GM23338 (cell line): ENCODE measurements around the gene KCNN3. TPM values are rescaled to one million over a fixed set of nuclear protein-coding genes. Genes with fewer than 3 reads are reported as not detected.

Experiments
- ATAC-seq: fragments of 200-7000 bp; cut with Tn5 transposase; 3 replicates; pipeline ENCODE4 v1.9.1; 2020
- DNase-seq: peaks from one replicate; pipeline ENCODE4 v3.0.0-alpha.2; 2015; ENCODE audit warnings: low spot score
- H2AFZ ChIP-seq: fragments of 200-600 bp; sonication (generic); 2 replicates; pipeline ENCODE4 v1.8.0; 2016; ENCODE audit warnings: antibody characterized with exemption, mild to moderate bottlenecking, moderate library complexity
- H3F3A ChIP-seq: fragments of 200-600 bp; sonication (generic); replicated peaks from 2 replicates; pipeline ENCODE4 v1.8.0; 2017; ENCODE audit warnings: antibody characterized with exemption, mixed run types, low read depth
- H3K27ac ChIP-seq: fragments of 200-600 bp; sonication (generic); 2 replicates; pipeline ENCODE4 v1.6.1; 2016; ENCODE audit warnings: low read depth
- H3K27me3 ChIP-seq: fragments of 200-600 bp; sonication (generic); 2 replicates; pipeline ENCODE4 v1.8.0; 2016; ENCODE audit warnings: mild to moderate bottlenecking, mixed run types, moderate library complexity; ENCODE audit not compliant: insufficient read depth
- H3K36me3 ChIP-seq: fragments of 200-600 bp; sonication (generic); 2 replicates; pipeline ENCODE4 v1.8.0; 2016; ENCODE audit warnings: mild to moderate bottlenecking; ENCODE audit not compliant: insufficient read depth
- H3K4me1 ChIP-seq: fragments of 200-600 bp; sonication (generic); 2 replicates; pipeline ENCODE4 v1.8.0; 2016; ENCODE audit warnings: mild to moderate bottlenecking, moderate library complexity; ENCODE audit not compliant: insufficient read depth
- H3K4me2 ChIP-seq: fragments of 200-600 bp; sonication (generic); 2 replicates; pipeline ENCODE4 v1.7.1; 2017; ENCODE audit warnings: mixed run types
- H3K4me3 ChIP-seq: fragments of 200-600 bp; sonication (generic); 2 replicates; pipeline ENCODE4 v1.6.1; 2016; ENCODE audit warnings: mixed run types
- H3K79me2 ChIP-seq: fragments of 200-600 bp; sonication (generic); replicated peaks from 2 replicates; pipeline ENCODE4 v1.8.0; 2017; ENCODE audit warnings: mild to moderate bottlenecking; ENCODE audit not compliant: insufficient read depth
- H3K9me2 ChIP-seq: fragments of 200-600 bp; sonication (generic); 2 replicates; pipeline ENCODE4 v1.8.0; 2017; ENCODE audit not compliant: insufficient read depth
- H4K20me1 ChIP-seq: fragments of 200-600 bp; sonication (generic); replicated peaks from 2 replicates; pipeline ENCODE4 v1.8.0; 2017; ENCODE audit warnings: mild to moderate bottlenecking; ENCODE audit not compliant: insufficient read depth
- H3K27ac Mint-ChIP-seq: 2 replicates; pipeline ENCODE4 v1.8.0; 2020; ENCODE audit warnings: inconsistent platforms, mild to moderate bottlenecking, moderate library complexity, mixed read lengths
- H3K27me3 Mint-ChIP-seq: 3 replicates; pipeline ENCODE4 v1.8.0; 2022; ENCODE audit warnings: low read depth, mild to moderate bottlenecking, moderate library complexity, mixed read lengths, inconsistent platforms; ENCODE audit not compliant: insufficient read depth, poor library complexity
- H3K36me3 Mint-ChIP-seq: 3 replicates; pipeline ENCODE4 v1.8.0; 2021; ENCODE audit warnings: low read depth, mild to moderate bottlenecking, inconsistent platforms, moderate library complexity, mixed read lengths
- H3K4me1 Mint-ChIP-seq: 3 replicates; pipeline ENCODE4 v1.8.0; 2020; ENCODE audit warnings: mild to moderate bottlenecking, inconsistent platforms, mixed read lengths
- H3K4me3 Mint-ChIP-seq: 3 replicates; pipeline ENCODE4 v1.8.0; 2021; ENCODE audit warnings: moderate library complexity, mild to moderate bottlenecking, inconsistent platforms, mixed read lengths
- H3K9me3 Mint-ChIP-seq: 3 replicates; pipeline ENCODE4 v1.8.0; 2020; ENCODE audit warnings: moderate library complexity, mild to moderate bottlenecking, inconsistent platforms, mixed read lengths
- CREB1 ChIP-seq: fragments of 250-450 bp; sonication (Bioruptor Pico); IDR thresholded peaks from 2 replicates; pipeline ENCODE4 v1.5.0; 2020; ENCODE audit warnings: low read depth, mild to moderate bottlenecking, moderate library complexity
- CTCF ChIP-seq, 2 experiments: fragments of 200-600 bp in 1 of 2; sonication (generic) in 1 of 2; conservative IDR thresholded peaks; 2 replicates each; pipeline versions ENCODE4 v1.5.1 to v1.6.1; 2016 to 2017; ENCODE audit warnings: antibody characterized with exemption in 2 of 2, low read depth in 2 of 2, mild to moderate bottlenecking in 2 of 2, moderate library complexity in 1 of 2
- ETS1 ChIP-seq: IDR thresholded peaks from 2 replicates; pipeline ENCODE4 v1.6.1; 2016; ENCODE audit warnings: antibody characterized with exemption
- EZH2 ChIP-seq: fragments of 200-600 bp; sonication (generic); IDR thresholded peaks from one replicate; pipeline ENCODE4 v1.8.0; 2017; ENCODE audit warnings: antibody characterized with exemption, mild to moderate bottlenecking, low read depth; ENCODE audit not compliant: unreplicated experiment
- EZH2phosphoT487 ChIP-seq: fragments of 200-600 bp; sonication (generic); IDR thresholded peaks from one replicate; pipeline ENCODE4 v1.8.1; 2018; ENCODE audit warnings: antibody characterized with exemption; ENCODE audit not compliant: unreplicated experiment
- JUNB ChIP-seq: IDR thresholded peaks from one replicate; pipeline ENCODE4 v1.6.1; 2016; ENCODE audit warnings: antibody characterized with exemption; ENCODE audit not compliant: unreplicated experiment
- NANOG ChIP-seq: IDR thresholded peaks from 2 replicates; pipeline ENCODE4 v1.6.1; 2016; ENCODE audit warnings: antibody characterized with exemption, borderline replicate concordance
- POLR2AphosphoS5 ChIP-seq: IDR thresholded peaks from 2 replicates; pipeline ENCODE4 v1.6.1; 2016; ENCODE audit warnings: antibody characterized with exemption, low read depth
- STAT1 ChIP-seq: IDR thresholded peaks from one replicate; pipeline ENCODE4 v1.6.1; 2016; ENCODE audit warnings: antibody characterized with exemption; ENCODE audit not compliant: unreplicated experiment
- ZNF114 ChIP-seq: fragments of 250-450 bp; sonication (Bioruptor Pico); IDR thresholded peaks from 2 replicates; pipeline ENCODE4 v1.5.0; 2020; ENCODE audit warnings: mild to moderate bottlenecking, moderate library complexity
- ZNF331 ChIP-seq: fragments of 250-450 bp; sonication (Bioruptor Pico); IDR thresholded peaks from 2 replicates; pipeline ENCODE4 v1.5.0; 2020; ENCODE audit warnings: low read depth, mild to moderate bottlenecking, moderate library complexity
- polyA plus RNA-seq: library from polyadenylated mRNA; unstranded; fragments of >200 nt; fragmentation: Nextera tagmentation; extraction: Ambion mirVana; gene quantifications from 2 replicates; pipeline ENCODE4 v1.2.1, GENCODE V29; 2016
- total RNA-seq: library from RNA; depleted of rRNA; stranded (reverse); fragments of >200 nt; shearing (Covaris generic); gene quantifications from 2 replicates; pipeline ENCODE4 v1.2.3, GENCODE V29; 2014
- TF ChIP-seq, protein P1 (sequence below): IDR thresholded peaks from one replicate; pipeline ENCODE4 v1.6.1; 2018; ENCODE audit warnings: antibody characterized with exemption; ENCODE audit not compliant: unreplicated experiment

Gene KCNN3
- total and polyA plus RNA-seq, 2 experiments from 2014 or later: 1.9 to 3.0 TPM

DNA sequence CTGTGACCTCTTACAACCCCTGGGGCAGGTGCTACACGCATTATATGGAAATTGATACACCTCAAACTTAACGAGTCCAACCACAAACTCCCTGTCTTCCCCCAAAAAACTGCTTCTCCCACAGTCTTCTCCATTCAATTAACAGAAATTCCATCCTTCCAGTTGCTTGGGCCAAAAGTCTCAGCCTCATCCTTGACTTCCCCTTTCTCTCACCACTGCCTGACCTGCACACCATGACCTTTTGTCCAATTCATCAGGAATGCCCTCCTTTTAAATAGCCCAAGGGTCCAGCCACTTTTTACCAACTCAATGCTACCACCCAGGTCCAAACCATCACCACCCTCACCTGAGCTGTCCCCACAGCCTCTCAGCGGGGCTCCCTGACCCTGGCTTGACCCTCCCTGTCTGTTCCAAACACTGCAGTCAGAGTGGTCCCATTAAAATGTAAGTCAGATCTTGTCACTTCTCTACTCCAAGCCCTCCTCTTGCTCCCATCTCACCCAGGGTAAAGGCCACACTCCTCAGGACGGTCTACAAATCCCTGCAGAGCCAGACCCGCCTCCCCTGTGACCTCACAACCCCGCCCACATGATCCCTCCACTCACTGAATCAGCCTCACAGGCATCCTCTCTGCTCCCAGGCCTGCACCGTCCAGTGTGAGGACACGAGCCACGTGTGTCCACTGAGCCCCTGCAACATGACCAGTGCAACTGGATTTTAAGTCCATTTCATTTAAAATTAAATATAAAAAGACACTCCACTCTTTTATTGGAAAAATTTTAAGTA is 18.5 kb downstream of the KCNN3 start (continued):
- TF ChIP-seq CTCF (conservative IDR thresholded peaks at IDR 0.05; ENCODE audit: low read depth in 2 of 2): no peak
- TF ChIP-seq JUNB: no peak

GRCh38 chr1:154849645-154850131 is 20.4 kb downstream of the KCNN3 start:
- Mint-ChIP-seq H3K27me3 (peaks cover 9% of the 10 kb centered on the region), H3K27ac (no peak overlapping the region)
- no peak; the same call in 1 of the 3 replicates for ATAC-seq

DNA sequence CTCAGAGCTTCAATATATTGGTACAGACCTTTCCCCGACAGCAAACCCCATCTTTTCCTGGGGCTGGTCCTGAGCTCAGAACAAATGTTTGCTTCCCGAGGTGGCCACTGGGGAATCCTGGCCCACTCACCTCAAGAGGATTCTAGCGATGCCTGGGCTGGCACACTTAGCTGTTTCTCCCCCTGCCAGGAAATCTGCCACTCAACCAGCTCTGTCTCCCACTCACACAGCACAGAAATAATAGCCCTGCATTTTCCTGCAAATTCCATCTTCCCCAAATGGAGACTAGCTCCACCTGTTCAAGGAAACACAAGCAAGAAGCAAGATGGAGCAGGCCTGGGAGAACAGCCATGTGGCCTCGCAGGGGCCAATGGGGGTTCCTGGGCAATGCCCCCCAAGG is 21.1 kb downstream of the KCNN3 start:
- no peak overlapping the region for H3K4me2 ChIP-seq
- no peaks in the 10 kb centered on the region for H3F3A ChIP-seq
- H3K27ac ChIP-seq: no peak overlapping the region
- no peak overlapping the region; the same call in 2 of the 3 replicates for H3K4me3 Mint-ChIP-seq
- H3K4me1 Mint-ChIP-seq: peaks cover 27% of the 10 kb centered on the region
- no peak overlapping the region for H3K27ac Mint-ChIP-seq
- H2AFZ ChIP-seq: no peak overlapping the region
- H3K36me3 ChIP-seq: no peaks in the 10 kb centered on the region
- no peak for DNase-seq
- H3K79me2 ChIP-seq: no peaks in the 10 kb centered on the region
- no peaks in the 10 kb centered on the region for H3K9me3 Mint-ChIP-seq
- H4K20me1 ChIP-seq: no peaks in the 10 kb centered on the region
- H3K9me2 ChIP-seq: no peaks in the 10 kb centered on the region
- no peak overlapping the region for H3K4me3 ChIP-seq
- no peaks in the 10 kb centered on the region for H3K27me3 ChIP-seq
- peaks cover 9% of the 10 kb centered on the region for H3K27me3 Mint-ChIP-seq
- no peaks in the 10 kb centered on the region for H3K4me1 ChIP-seq
- no peak for ATAC-seq
- H3K36me3 Mint-ChIP-seq: no peaks in the 10 kb centered on the region
- TF ChIP-seq EZH2: no peak
- TF ChIP-seq ZNF331 (CRISPR knock-in tag): no peak
- TF ChIP-seq CTCF (conservative IDR thresholded peaks at IDR 0.05; ENCODE audit: low read depth in 2 of 2): no peak
- TF ChIP-seq ZNF114 (CRISPR knock-in tag): no peak
- no peak for TF ChIP-seq NANOG
- no peak for TF ChIP-seq POLR2AphosphoS5
- no peak for TF ChIP-seq EZH2phosphoT487
- no peak for TF ChIP-seq ETS1
- TF ChIP-seq JUNB: no peak
- TF ChIP-seq, protein P1, sequence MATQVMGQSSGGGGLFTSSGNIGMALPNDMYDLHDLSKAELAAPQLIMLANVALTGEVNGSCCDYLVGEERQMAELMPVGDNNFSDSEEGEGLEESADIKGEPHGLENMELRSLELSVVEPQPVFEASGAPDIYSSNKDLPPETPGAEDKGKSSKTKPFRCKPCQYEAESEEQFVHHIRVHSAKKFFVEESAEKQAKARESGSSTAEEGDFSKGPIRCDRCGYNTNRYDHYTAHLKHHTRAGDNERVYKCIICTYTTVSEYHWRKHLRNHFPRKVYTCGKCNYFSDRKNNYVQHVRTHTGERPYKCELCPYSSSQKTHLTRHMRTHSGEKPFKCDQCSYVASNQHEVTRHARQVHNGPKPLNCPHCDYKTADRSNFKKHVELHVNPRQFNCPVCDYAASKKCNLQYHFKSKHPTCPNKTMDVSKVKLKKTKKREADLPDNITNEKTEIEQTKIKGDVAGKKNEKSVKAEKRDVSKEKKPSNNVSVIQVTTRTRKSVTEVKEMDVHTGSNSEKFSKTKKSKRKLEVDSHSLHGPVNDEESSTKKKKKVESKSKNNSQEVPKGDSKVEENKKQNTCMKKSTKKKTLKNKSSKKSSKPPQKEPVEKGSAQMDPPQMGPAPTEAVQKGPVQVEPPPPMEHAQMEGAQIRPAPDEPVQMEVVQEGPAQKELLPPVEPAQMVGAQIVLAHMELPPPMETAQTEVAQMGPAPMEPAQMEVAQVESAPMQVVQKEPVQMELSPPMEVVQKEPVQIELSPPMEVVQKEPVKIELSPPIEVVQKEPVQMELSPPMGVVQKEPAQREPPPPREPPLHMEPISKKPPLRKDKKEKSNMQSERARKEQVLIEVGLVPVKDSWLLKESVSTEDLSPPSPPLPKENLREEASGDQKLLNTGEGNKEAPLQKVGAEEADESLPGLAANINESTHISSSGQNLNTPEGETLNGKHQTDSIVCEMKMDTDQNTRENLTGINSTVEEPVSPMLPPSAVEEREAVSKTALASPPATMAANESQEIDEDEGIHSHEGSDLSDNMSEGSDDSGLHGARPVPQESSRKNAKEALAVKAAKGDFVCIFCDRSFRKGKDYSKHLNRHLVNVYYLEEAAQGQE: no peak
- TF ChIP-seq STAT1: no peak
- no peak for TF ChIP-seq CREB1 (CRISPR knock-in tag)

More at GRCh38 chr1:154849645-154850131, 20.4 kb downstream of the KCNN3 start:
- Histone ChIP-seq H3K4me2 (no peak overlapping the region), H2AFZ (no peak overlapping the region), H3K36me3 (no peaks in the 10 kb centered on the region), H4K20me1 (no peaks in the 10 kb centered on the region), H3K4me3 (no peak overlapping the region), H3F3A (no peaks in the 10 kb centered on the region), H3K4me1 (no peaks in the 10 kb centered on the region), H3K27me3 (no peaks in the 10 kb centered on the region), H3K9me2 (no peaks in the 10 kb centered on the region), H3K79me2 (no peaks in the 10 kb centered on the region), H3K27ac (no peak overlapping the region)
- Mint-ChIP-seq H3K36me3 (no peaks in the 10 kb centered on the region), H3K9me3 (no peaks in the 10 kb centered on the region), H3K4me3 (no peak overlapping the region; the same call in 2 of the 3 replicates), H3K4me1 (peaks cover 24% of the 10 kb centered on the region)
- no peak for TF ChIP-seq EZH2phosphoT487
- no peak for DNase-seq
